D721Med (cell line): ENCODE results near the gene KCNIP1.
"Not testable (repeated sequence)": the region's sequence is repeated elsewhere in the genome, so short reads cannot be mapped to it uniquely, and the experiment has no call there.

ENCODE experiments used
- DNase-seq: peaks from one replicate; pipeline ENCODE4 v3.0.0; 2011; ENCODE audit warnings: low spot score; ENCODE audit not compliant: insufficient read length
- FAIRE-seq: peaks from 2 replicates; lab custom pipeline; 2011; peaks lifted over from hg19 to GRCh38; lab: Jason Lieb, UNC
- TF ChIP-seq, protein P1 (sequence below): IDR thresholded peaks from 2 replicates; pipeline ENCODE4 v1.5.1; 2012; ENCODE audit warnings: mild to moderate bottlenecking, control low read depth; ENCODE audit not compliant: insufficient read depth; ENCODE audit errors: missing control alignments

Gene KCNIP1

DNA sequence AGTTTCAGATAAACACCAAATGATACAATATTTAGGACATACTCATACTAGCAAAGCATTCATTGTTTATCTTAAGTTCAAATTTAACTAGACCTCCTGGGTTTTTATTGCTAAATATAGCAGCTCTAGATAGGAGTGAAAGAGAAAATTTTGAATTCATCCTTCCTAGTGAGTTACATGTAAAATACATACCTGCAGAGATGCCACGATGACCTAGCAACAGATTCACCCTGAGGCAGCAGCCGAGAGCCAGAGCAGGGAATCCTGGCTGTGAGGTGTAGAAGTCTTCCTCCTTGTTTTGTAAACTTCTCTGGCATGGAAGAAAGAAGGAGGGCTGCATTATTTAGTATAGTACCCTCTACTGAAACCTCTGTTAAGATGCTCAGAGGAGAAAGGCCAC is 253.8 kb downstream of the KCNIP1 start:
- FAIRE-seq (no peak), DNase-seq (no peak)
- TF ChIP-seq, protein P1, sequence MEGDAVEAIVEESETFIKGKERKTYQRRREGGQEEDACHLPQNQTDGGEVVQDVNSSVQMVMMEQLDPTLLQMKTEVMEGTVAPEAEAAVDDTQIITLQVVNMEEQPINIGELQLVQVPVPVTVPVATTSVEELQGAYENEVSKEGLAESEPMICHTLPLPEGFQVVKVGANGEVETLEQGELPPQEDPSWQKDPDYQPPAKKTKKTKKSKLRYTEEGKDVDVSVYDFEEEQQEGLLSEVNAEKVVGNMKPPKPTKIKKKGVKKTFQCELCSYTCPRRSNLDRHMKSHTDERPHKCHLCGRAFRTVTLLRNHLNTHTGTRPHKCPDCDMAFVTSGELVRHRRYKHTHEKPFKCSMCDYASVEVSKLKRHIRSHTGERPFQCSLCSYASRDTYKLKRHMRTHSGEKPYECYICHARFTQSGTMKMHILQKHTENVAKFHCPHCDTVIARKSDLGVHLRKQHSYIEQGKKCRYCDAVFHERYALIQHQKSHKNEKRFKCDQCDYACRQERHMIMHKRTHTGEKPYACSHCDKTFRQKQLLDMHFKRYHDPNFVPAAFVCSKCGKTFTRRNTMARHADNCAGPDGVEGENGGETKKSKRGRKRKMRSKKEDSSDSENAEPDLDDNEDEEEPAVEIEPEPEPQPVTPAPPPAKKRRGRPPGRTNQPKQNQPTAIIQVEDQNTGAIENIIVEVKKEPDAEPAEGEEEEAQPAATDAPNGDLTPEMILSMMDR = no peak

DNA sequence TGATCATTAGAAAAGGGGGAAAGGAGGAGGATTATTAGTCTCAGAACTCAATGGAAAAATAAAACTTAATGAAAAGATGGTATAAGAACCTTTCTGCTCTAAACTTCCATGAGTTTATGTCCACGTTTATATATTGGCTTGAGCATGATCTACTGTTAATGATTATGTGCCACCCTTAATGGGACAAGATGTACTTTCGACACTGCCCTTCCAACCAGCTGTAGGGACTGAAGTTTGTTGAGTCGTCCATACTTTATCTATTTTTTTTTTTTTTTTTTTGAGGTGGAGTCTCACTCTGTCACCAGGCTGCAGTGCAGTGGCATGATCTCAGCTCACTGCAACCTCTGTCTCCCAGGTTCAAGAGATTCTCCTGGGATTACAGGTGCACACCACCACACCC is 254.7 kb downstream of the KCNIP1 start:
- FAIRE-seq (no peak), DNase-seq (no peak)
- TF ChIP-seq, protein P1 = no peak

- TF ChIP-seq, protein P1 = no peak
- FAIRE-seq (no peak), DNase-seq (no peak)
These were observed 256.3 kb downstream of the KCNIP1 start for GRCh38 chr5:170760113-170760512.

GRCh38 chr5:170761048-170761707 is 257.4 kb downstream of the KCNIP1 start:
- DNase-seq (no peak), FAIRE-seq (no peak)
- TF ChIP-seq, protein P1 = no peak

GRCh38 chr5:170761708-170762066 is 257.9 kb downstream of the KCNIP1 start:
- DNase-seq (no peak), FAIRE-seq (no peak)

DNA sequence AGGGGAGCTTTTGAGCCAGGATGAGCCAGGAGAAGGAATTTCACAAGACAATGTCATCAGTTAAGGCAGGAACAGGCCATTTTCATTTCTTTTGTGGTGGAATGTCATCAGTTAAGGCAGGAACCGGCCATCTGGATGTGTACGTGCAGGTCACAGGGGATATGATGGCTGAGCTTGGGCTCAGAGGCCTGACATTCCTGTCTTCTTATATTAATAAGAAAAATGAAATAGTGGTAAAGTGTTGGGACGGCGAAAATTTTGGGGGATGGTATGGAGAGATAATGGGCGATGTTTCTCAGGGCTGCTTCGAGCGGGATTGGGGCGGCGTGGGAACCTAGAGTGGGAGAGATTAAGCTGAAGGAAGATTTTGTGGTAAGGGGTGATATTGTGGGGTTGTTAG is 258.5 kb downstream of the KCNIP1 start:
- DNase-seq, FAIRE-seq: not testable (repeated sequence)

More at GRCh38 chr5:170761708-170762066, 257.9 kb downstream of the KCNIP1 start:
- TF ChIP-seq, protein P1 = no peak

DNA sequence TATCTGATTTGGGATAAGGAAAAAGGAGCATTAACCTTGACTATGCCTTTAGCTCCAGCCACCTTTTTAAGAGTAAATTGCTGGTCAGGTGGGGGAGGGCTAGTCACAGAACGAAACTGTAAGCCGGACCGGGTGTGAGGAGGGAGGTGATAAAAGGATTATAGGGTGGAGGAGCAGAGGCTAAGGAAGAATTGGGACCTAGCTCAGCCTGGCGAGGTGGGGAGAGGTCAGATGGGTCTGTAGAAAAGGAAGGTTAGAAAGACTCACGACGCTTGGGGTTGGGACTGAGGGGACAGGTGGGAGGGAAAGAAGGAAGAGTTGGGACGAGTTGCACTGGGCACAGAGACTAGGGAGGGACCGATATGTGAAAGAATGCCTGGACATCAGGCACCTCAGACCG is 262.0 kb downstream of the KCNIP1 start:
- DNase-seq, FAIRE-seq: not testable (repeated sequence)

- FAIRE-seq = no peak
- no peak for DNase-seq
- TF ChIP-seq, protein P1 = no peak
These were observed 265.4 kb downstream of the KCNIP1 start for GRCh38 chr5:170769246-170769645.
